ENCODE measurements around the gene C22orf39.
"Not testable (repeated sequence)": the region's sequence is repeated elsewhere in the genome, so short reads cannot be mapped to it uniquely, and the experiment has no call there.

C22orf39 gene

GRCh38 chr22:19451570-19451969 is 4.1 kb upstream of the C22orf39 start:
- no peak for DNase-seq

- DNase-seq, result no peak
These were observed 3.1 kb upstream of the C22orf39 start for GRCh38 chr22:19450363-19451175.

DNA sequence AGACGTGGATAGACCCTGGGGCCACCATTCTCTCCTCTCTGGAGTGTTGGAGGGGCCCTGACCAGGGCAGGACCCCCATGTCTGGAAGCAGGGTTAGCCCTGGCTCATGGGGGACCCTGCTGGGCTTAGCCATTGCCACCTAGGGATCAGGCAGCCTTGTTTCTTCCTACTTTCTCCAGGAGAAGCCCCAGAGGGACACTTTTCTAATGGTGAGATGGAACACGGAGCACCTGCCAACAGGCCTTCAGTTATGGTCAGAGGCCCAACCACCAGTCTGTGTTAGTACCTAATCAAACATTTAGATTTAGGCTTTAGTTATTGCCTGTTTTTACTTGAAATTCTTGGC is 1.9 kb upstream of the C22orf39 start:
- DNase-seq, result no peak

DNA sequence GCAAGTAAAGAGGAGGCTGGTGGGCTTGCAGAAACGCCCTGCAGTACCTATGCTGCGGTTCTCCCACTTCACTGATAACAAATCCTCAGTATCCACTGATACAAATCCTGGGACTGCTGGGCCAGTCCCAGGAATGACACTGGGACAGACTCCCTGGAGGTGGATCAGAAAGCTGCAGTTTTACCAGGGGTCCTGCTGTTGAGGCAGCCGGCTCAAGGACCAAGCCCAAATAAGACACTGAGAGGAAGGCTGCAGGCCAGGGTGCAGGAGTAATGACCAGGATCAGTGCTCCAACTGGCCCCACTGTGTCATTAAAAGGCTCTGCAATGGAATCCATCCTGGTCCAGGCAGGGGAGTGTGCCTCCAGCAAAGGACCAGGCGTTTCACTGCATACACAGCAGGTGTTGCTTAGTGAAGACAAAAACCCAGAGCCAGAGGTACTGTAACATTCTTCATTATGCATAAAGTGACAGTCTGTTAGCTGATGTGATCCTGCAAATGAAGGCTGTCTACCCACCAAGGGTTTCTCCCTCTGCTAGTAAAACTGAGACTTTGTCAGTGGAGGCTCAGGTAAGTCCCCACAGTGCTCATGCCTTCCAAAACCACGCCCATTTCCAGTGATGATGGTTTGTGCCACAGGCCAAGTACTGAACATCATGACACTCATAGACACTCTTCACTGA is 1.4 kb upstream of the C22orf39 start:
- no peak for DNase-seq

DNA sequence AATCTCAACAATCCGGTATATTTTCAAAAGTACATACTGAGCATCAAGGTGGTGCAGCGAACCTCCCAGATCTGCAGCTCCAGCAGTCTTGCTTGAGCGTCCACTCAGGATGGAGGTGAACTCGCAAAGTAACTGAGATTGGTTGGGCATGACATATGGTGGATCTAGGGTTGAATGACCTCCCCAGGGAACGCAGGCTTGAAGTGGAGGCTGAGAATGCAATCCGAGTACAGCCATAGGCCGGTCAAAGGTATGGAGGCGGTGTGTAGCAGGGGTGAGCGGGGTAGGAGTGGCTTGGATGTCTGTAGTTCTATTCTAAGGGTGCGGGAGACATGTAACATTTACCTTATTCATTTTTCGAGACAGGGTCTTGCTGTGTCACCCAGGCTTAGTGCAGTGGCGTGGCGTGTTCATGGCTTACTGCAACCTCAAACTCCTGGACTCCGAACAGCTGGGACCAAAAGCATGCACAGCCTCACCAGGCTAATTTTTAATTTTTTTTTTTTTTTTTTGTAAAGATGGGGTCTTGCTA is 631 bp upstream of the C22orf39 start:
- no peak for DNase-seq

DNA sequence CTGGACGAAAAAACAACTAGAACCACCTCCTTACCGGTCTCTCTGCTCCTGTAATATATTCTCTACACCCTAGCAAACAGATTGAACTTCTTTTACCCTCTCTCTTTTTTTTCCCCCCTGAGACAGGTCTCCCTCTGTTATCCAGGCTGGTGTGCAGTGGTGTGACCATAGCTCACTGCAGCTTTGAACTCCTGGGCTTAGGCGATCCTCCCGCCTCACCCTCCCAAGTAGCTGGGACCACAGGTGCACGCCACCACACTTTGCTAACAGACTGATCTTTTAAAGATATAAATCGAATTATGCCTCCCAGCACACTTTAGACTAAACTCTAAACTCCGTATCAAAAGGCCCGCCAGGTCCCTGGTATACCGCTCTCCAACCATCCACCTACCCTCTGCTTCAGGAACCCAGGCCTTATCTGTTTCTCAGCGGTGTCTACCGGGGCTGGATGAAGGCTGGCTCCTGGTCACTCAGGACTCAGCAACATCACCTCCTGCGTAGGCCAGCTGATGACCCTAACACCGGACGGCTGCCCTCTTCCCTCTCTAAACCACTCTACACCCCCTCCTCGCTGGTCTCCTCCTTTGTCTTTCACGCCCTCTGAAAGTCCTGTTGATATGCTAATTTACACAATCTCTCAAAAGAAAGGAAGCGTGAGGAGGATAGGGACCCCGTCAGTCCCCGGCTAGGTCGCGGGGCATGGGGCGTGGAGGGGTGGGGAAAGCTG is 745 bp downstream of the C22orf39 start:
- DNase-seq, result no peak

- not testable (repeated sequence) for DNase-seq
These were observed 2.1 kb downstream of the C22orf39 start for GRCh38 chr22:19445279-19445982.

- no peak for DNase-seq
These were observed 3.8 kb downstream of the C22orf39 start for GRCh38 chr22:19443544-19444211.

DNA sequence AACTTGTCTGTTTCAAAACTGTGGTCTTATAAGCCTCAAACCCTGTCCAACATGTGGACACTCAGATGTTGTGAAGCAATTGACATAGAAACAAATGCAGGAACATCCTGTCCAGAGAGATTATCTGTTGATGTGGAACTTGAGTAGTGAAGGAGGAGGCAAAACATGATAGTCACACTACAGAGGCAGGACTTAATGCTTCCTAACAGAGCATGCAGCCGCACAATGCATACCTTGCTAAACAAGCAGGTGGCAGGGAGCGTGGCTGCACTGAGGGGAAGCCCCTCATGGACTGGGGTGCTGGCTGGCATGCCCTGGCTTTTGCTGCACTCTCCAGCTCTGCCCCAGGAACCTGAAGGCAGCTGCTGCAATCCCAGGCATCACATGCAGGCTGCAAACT is 5.3 kb downstream of the C22orf39 start:
- no peak for DNase-seq

GRCh38 chr22:19440411-19441195 is 6.9 kb downstream of the C22orf39 start:
- no peak for DNase-seq

GRCh38 chr22:19438298-19438697 is 9.2 kb downstream of the C22orf39 start:
- no peak for DNase-seq

DNA sequence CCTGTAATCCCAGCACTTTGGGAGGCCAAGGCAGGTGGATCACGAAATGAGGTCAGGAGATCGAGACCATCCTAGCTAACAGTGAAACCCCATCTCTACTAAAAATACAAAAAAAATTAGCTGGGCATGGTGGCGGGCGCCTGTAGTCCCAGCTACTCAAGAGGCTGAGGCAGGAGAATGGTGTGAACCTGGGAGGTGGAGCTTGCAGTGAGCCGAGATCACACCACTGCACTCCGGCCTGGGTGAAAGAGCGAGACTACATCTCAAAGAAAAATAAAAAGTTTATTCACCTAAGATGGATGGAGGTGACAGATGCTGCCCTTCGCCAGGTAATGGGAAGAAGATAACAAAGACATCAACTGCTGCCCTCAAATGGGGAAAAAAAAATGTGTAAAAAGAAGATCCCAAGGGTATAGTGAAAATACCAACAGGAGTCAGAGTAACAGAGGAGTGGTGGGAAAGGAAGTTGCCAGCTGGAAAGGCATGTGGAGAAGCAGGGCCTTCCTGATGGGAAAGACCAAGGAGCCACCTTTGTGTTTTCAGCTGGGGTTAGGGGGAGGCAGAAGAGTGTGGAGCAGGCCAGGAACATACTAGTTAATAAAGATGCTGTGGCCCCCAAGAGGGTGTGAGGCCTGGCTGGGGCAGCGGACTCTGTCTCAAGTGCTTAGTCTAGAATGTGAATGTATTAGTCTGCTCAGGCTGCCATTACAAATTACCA is 10.9 kb downstream of the C22orf39 start:
- not testable (repeated sequence) for DNase-seq

GRCh38 chr22:19434829-19435580 is 12.5 kb downstream of the C22orf39 start:
- no peak for DNase-seq

GRCh38 chr22:19434401-19434800 is 13.1 kb downstream of the C22orf39 start:
- no peak for DNase-seq

GRCh38 chr22:19432133-19432851 is 15.2 kb downstream of the C22orf39 start, which contains the start of gene MRPL40:
MRPL40 (plus strand) TSS chr22:19432545; CDS start chr22:19432555, 10 bp downstream.
- DNase-seq, result peak; percentile 71

DNA sequence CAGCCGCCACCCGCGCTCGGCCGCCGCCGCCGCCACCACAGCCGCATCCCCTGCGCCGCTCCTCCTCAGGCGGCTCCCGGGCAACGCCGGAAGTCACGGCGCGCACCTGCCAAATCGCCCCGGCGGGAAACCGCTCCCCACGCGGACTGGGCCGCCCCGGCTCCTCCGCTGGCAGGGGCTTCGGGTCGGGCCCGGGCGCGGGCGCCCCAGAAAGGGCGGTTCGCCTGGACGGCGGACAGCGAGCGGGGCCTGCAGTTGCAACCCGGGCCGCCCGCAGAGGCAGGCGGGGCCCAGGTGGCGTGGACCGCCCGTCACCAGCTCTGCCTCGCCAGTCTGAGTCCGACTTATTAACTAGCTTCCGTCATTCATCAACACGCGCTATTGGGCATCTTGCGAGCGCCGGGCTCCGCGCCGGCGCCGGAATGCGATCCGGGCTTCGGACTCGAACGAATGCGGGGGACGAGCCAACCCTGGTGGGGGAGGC is 15.8 kb downstream of the C22orf39 start, which contains the start of gene HIRA:
HIRA (minus strand) TSS at position 85 of the 484 bp plus-strand sequence. CDS start 257 bp downstream, outside the sequence.
- DNase-seq, result peak; percentile 61

- no peak for DNase-seq
These were observed 16.5 kb downstream of the C22orf39 start for GRCh38 chr22:19430890-19431541.

All from effector CD8-positive, alpha-beta T cell (primary cell).